ENCODE measurements around the gene PSME1. TPM values are rescaled to one million over a fixed set of nuclear protein-coding genes. Genes with fewer than 3 reads are reported as not detected.
"Not testable (repeated sequence)": the region's sequence is repeated elsewhere in the genome, so short reads cannot be mapped to it uniquely, and the experiment has no call there.

Gene PSME1
- total RNA-seq, 4 donors from 2014 or later: 114 to 289 (median 200) TPM

DNA sequence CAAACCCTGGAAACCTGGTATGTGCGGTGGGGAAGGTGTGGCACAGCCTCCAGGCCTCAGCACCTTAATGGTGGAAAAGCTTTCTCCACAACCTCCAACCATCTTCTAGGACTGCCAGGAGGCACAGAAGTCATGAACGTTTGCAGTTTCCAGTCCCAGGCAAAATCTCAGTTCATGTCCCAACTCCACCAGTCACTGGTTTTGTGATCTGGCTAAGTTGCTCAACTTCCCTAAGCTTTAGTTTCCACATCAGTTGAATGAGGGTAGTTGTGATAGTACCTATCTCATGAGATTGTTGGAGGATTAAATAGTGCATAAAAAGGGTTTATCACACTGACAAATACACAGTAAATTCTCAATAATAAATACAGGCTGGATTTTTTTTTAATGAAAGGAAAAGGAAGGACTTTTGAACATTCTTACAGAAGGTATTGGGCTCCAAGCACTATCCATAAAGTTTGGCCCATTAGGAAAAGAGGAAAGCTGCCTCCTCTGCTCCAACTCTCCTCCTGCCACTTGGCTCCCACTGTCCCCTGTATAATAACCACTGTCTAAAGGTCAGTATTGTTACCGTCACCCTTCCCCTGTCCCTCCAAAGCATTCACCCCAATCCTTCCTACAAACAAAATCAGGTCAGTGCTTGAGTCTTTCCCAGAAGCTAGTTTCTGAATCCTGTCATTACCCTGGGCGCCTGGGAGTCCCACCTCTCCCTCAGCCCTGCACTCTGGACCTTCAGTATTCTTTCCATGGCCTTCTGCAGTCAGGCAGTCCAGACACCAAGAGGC lies 35.6 kb upstream of the PSME1 start:
- Histone ChIP-seq H3K36me3 (peaks cover 0 to 68% (median 0%) of the 10 kb centered on the region in 3 donors), H3K27ac (no peak overlapping the region), H3K4me3 (no peak overlapping the region), H3K9me3 (no peaks in the 10 kb centered on the region), H3K27me3 (no peaks in the 10 kb centered on the region), H3K4me1 (peaks cover 0 to 13% (median 4%) of the 10 kb centered on the region in 4 donors)
- peak in 1 of 3 donors; percentile 30 for DNase-seq
- TF ChIP-seq POLR2A (IDR thresholded peaks at IDR 0.05): no peak
- TF ChIP-seq, protein P1, sequence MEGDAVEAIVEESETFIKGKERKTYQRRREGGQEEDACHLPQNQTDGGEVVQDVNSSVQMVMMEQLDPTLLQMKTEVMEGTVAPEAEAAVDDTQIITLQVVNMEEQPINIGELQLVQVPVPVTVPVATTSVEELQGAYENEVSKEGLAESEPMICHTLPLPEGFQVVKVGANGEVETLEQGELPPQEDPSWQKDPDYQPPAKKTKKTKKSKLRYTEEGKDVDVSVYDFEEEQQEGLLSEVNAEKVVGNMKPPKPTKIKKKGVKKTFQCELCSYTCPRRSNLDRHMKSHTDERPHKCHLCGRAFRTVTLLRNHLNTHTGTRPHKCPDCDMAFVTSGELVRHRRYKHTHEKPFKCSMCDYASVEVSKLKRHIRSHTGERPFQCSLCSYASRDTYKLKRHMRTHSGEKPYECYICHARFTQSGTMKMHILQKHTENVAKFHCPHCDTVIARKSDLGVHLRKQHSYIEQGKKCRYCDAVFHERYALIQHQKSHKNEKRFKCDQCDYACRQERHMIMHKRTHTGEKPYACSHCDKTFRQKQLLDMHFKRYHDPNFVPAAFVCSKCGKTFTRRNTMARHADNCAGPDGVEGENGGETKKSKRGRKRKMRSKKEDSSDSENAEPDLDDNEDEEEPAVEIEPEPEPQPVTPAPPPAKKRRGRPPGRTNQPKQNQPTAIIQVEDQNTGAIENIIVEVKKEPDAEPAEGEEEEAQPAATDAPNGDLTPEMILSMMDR (IDR thresholded peaks at IDR 0.05): no peak

DNA sequence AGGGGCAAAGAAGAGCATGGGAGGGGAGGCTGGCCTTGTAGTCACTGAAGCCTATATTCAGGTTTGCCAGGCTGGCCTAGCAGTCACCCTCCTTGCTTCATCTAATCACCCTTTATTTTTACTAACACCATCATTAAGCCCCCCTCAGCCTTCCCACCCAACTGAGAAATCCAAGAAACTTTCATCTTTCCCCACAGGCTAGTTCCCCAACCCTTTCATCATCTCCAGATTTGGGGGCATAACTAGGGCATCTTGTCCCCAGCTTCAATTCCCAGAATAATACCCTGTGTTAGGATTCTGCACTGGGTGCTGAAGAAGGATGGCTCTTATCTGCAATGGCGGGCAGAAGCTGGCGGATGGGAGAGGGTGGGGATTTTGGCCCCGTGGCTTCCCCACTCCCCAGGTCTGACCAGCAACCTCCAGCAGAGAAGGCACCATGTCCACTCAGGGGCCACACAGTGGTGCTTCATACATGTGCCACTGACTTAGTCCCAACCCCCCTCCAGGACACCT lies 35.0 kb upstream of the PSME1 start:
- H3K4me1 ChIP-seq: peaks cover 0 to 9% (median 0%) of the 10 kb centered on the region in 4 donors
- no peak overlapping the region for H3K27ac ChIP-seq

DNA sequence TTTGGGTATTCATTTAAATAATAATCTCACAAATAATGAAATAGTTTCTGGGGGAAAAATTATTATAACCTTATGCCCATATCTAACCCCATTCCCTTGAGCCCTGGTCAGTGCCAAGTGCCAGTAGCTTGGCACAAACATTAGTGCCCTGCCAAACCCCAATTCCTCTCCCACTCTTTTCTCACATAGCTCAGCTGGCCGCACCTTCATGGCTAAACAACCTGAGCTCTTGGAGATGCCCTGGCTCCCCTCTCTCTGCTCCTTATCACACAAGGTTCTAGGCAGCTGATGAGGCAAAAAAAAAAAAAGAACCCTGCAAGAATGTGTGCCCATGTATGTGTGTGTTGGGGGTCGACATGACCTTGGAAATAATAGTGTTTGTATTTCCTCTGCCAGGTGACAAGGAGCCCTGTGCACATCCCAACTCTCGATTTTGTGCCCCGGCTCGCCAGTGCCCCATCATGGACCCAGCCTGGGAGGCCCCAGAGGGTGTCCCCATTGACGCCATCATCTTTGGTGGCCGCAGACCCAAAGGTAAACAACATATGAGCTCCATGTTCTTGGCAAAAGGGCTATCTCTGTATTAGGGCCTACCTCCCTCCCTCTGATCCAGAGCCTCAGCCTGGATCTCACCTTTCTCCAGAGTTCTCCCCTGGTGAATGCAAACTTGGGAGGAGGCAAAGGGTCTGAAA lies 33.5 kb upstream of the PSME1 start:
- no peaks in the 10 kb centered on the region for H3K9me3 ChIP-seq
- H3K36me3 ChIP-seq: peaks cover 0 to 61% (median 0%) of the 10 kb centered on the region in 3 donors
- no peak overlapping the region for H3K27ac ChIP-seq
- H3K27me3 ChIP-seq: no peaks in the 10 kb centered on the region
- no peaks in the 10 kb centered on the region for H3K4me1 ChIP-seq
- TF ChIP-seq, protein P1 (IDR thresholded peaks at IDR 0.05): no peak
- TF ChIP-seq POLR2A (IDR thresholded peaks at IDR 0.05): no peak
- DNase-seq: peak in 1 of 3 donors; percentile 22
- no peak overlapping the region for H3K4me3 ChIP-seq

More for the DNA sequence above, 35.0 kb upstream of the PSME1 start:
- H3K36me3 ChIP-seq: peaks cover 0 to 68% (median 0%) of the 10 kb centered on the region in 3 donors
- no peak for TF ChIP-seq POLR2A (IDR thresholded peaks at IDR 0.05)
- TF ChIP-seq, protein P1 (IDR thresholded peaks at IDR 0.05): no peak
- H3K4me3 ChIP-seq: no peak overlapping the region
- DNase-seq: peak in 1 of 3 donors; percentile 25
- H3K27me3 ChIP-seq: no peaks in the 10 kb centered on the region
- no peaks in the 10 kb centered on the region for H3K9me3 ChIP-seq

DNA sequence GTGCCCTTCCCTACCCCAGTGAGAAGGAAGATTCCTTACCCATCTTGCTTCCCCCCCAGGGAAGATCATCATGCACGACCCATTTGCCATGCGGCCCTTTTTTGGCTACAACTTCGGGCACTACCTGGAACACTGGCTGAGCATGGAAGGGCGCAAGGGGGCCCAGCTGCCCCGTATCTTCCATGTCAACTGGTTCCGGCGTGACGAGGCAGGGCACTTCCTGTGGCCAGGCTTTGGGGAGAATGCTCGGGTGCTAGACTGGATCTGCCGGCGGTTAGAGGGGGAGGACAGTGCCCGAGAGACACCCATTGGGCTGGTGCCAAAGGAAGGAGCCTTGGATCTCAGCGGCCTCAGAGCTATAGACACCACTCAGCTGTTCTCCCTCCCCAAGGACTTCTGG lies 32.5 kb upstream of the PSME1 start:
- DNase-seq: peak in 1 of 3 donors; percentile 34
- Histone ChIP-seq H3K27ac (no peak overlapping the region), H3K4me3 (no peak overlapping the region), H3K36me3 (peaks cover 0 to 54% (median 0%) of the 10 kb centered on the region in 3 donors), H3K27me3 (no peaks in the 10 kb centered on the region), H3K4me1 (no peaks in the 10 kb centered on the region), H3K9me3 (no peaks in the 10 kb centered on the region)
- no peak for TF ChIP-seq POLR2A (IDR thresholded peaks at IDR 0.05)
- TF ChIP-seq, protein P1 (IDR thresholded peaks at IDR 0.05): no peak

DNA sequence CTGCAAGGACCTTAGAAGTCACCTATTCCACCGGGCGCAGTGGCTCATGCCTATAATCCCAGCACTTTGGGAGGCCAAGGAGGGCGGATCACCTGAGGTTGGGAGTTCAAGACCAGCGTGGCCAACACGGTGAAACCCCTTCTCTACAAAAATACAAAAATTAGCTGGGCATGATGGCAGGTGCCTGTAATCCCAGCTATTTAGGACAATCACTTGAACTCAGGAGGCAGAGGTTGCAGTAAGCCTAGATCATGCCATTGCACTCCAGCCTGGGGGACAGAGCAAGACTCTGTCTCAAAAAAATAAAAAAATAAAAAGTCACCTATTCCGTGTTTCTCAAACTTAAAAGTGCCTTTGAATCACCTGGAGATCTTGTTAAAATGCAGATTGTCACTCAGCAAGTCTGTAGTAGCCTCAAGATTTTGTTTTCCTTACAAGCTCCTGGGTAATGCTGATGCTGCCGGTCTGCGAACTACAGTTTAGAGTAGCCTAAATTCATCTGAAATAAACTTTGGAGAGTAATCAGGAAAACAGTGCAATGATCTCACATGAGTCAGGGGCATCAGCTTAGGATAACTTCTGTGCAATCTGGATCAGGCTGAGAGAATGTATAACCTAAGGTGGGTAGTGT lies 30.3 kb upstream of the PSME1 start:
- H3K4me1 ChIP-seq, H3K4me3 ChIP-seq, H3K9me3 ChIP-seq, H3K27ac ChIP-seq, H3K27me3 ChIP-seq, DNase-seq: not testable (repeated sequence)
- peaks cover 0 to 31% (median 0%) of the 10 kb centered on the region in 3 donors for H3K36me3 ChIP-seq
